GM18858 (cell line): ENCODE data around the gene THSD7B.
"Not testable (repeated sequence)": the region's sequence is repeated elsewhere in the genome, so short reads cannot be mapped to it uniquely, and the experiment has no call there.

Experiments
- ATAC-seq: cut with Tn5 transposase; IDR thresholded peaks from one replicate; pipeline ENCODE4 v1.9.1; 2021; ENCODE audit not compliant: unreplicated experiment

Gene THSD7B

GRCh38 chr2:136932700-136933099 is 167.4 kb downstream of the THSD7B start:
- no peak for ATAC-seq

GRCh38 chr2:136935119-136935518 is 169.8 kb downstream of the THSD7B start:
- ATAC-seq: no peak

GRCh38 chr2:136956050-136956449 is 190.7 kb downstream of the THSD7B start:
- no peak for ATAC-seq

- ATAC-seq: no peak
Observed at GRCh38 chr2:136957044-136957443, 191.7 kb downstream of the THSD7B start.

- no peak for ATAC-seq
Observed at GRCh38 chr2:136962105-136962725, 196.9 kb downstream of the THSD7B start.

- no peak for ATAC-seq
Observed at GRCh38 chr2:136966485-136966884, 201.1 kb downstream of the THSD7B start.

GRCh38 chr2:136980303-136980702 is 215.0 kb downstream of the THSD7B start:
- no peak for ATAC-seq

GRCh38 chr2:136981689-136982088 is 216.3 kb downstream of the THSD7B start:
- not testable (repeated sequence) for ATAC-seq

GRCh38 chr2:136985044-136985443 is 219.7 kb downstream of the THSD7B start:
- no peak for ATAC-seq

GRCh38 chr2:136986605-136987221 is 221.4 kb downstream of the THSD7B start:
- ATAC-seq: no peak

- no peak for ATAC-seq
Observed at GRCh38 chr2:136990316-136990715, 225.0 kb downstream of the THSD7B start.

- ATAC-seq: no peak
Observed at GRCh38 chr2:136994793-136995192, 229.4 kb downstream of the THSD7B start.

- ATAC-seq: no peak
Observed at GRCh38 chr2:136997557-136997956, 232.2 kb downstream of the THSD7B start.

- no peak for ATAC-seq
Observed at GRCh38 chr2:137000811-137001210, 235.5 kb downstream of the THSD7B start.

GRCh38 chr2:137002896-137003295 is 237.6 kb downstream of the THSD7B start:
- no peak for ATAC-seq

- ATAC-seq: no peak
Observed at GRCh38 chr2:137005210-137005609, 239.9 kb downstream of the THSD7B start.

- ATAC-seq: no peak
Observed at GRCh38 chr2:137007938-137008337, 242.6 kb downstream of the THSD7B start.

- ATAC-seq: no peak
Observed at GRCh38 chr2:137009953-137010352, 244.6 kb downstream of the THSD7B start.

GRCh38 chr2:137020452-137021196 is 255.3 kb downstream of the THSD7B start:
- ATAC-seq: no peak

GRCh38 chr2:137021763-137022162 is 256.4 kb downstream of the THSD7B start:
- no peak for ATAC-seq

GRCh38 chr2:137023205-137023604 is 257.9 kb downstream of the THSD7B start:
- no peak for ATAC-seq

- no peak for ATAC-seq
Observed at GRCh38 chr2:137031731-137032130, 266.4 kb downstream of the THSD7B start.
